ENCODE results near the gene CHRM5. TPM values are rescaled to one million over a fixed set of nuclear protein-coding genes. Genes with fewer than 3 reads are reported as not detected.
A peak's percentile ranks its signal among the peaks of the same experiment; 100 is the strongest.
"Not testable (repeated sequence)": the region's sequence is repeated elsewhere in the genome, so short reads cannot be mapped to it uniquely, and the experiment has no call there.

CHRM5 gene
- total RNA-seq, 1 donor from 2014 or later = not detected

- peaks cover 3% of the 10 kb centered on the region for H3K27me3 Mint-ChIP-seq (ENCODE audit: unreplicated experiment)
- no peak overlapping the region for H3K4me3 Mint-ChIP-seq (ENCODE audit: unreplicated experiment)
- no peak for TF ChIP-seq CTCF (IDR thresholded peaks at IDR 0.05; ENCODE audit: partially characterized antibody, unreplicated experiment)
- no peak overlapping the region for H3K27ac Mint-ChIP-seq (ENCODE audit: unreplicated experiment)
- H3K9me3 Mint-ChIP-seq (ENCODE audit: unreplicated experiment) = peaks cover 3% of the 10 kb centered on the region
- peaks cover 3% of the 10 kb centered on the region for H3K4me1 Mint-ChIP-seq (ENCODE audit: low read depth, unreplicated experiment)
- no peak for DNase-seq
- no peaks in the 10 kb centered on the region for H3K36me3 Mint-ChIP-seq (ENCODE audit: unreplicated experiment)
Measured at GRCh38 chr15:34043391-34043790, 75.1 kb downstream of the CHRM5 start.

- Mint-ChIP-seq H3K27ac (ENCODE audit: unreplicated experiment) (no peak overlapping the region), H3K4me1 (ENCODE audit: low read depth, unreplicated experiment) (peaks cover 3% of the 10 kb centered on the region), H3K27me3 (ENCODE audit: unreplicated experiment) (peaks cover 3% of the 10 kb centered on the region), H3K4me3 (ENCODE audit: unreplicated experiment) (no peak overlapping the region), H3K9me3 (ENCODE audit: unreplicated experiment) (peaks cover 3% of the 10 kb centered on the region), H3K36me3 (ENCODE audit: unreplicated experiment) (no peaks in the 10 kb centered on the region)
- no peak for DNase-seq
- TF ChIP-seq CTCF (IDR thresholded peaks at IDR 0.05; ENCODE audit: partially characterized antibody, unreplicated experiment) = no peak
Measured at GRCh38 chr15:34043813-34044212, 75.5 kb downstream of the CHRM5 start.

GRCh38 chr15:34046471-34047145 is 78.3 kb downstream of the CHRM5 start:
- TF ChIP-seq CTCF (IDR thresholded peaks at IDR 0.05; ENCODE audit: partially characterized antibody, unreplicated experiment) = no peak
- Mint-ChIP-seq H3K27me3 (ENCODE audit: unreplicated experiment) (peaks cover 2% of the 10 kb centered on the region), H3K36me3 (ENCODE audit: unreplicated experiment) (peaks cover 19% of the 10 kb centered on the region), H3K27ac (ENCODE audit: unreplicated experiment) (no peak overlapping the region), H3K4me3 (ENCODE audit: unreplicated experiment) (no peak overlapping the region), H3K4me1 (ENCODE audit: low read depth, unreplicated experiment) (no peaks in the 10 kb centered on the region), H3K9me3 (ENCODE audit: unreplicated experiment) (peaks cover 6% of the 10 kb centered on the region)
- DNase-seq = no peak

GRCh38 chr15:34047893-34048775 is 79.8 kb downstream of the CHRM5 start:
- peak overlapping the region; percentile 36 for H3K27ac Mint-ChIP-seq (ENCODE audit: unreplicated experiment)
- no peaks in the 10 kb centered on the region for H3K4me1 Mint-ChIP-seq (ENCODE audit: low read depth, unreplicated experiment)
- peaks cover 19% of the 10 kb centered on the region for H3K36me3 Mint-ChIP-seq (ENCODE audit: unreplicated experiment)
- peak; percentile 28 for DNase-seq
- no peak overlapping the region for H3K4me3 Mint-ChIP-seq (ENCODE audit: unreplicated experiment)
- peaks cover 2% of the 10 kb centered on the region for H3K27me3 Mint-ChIP-seq (ENCODE audit: unreplicated experiment)
- H3K9me3 Mint-ChIP-seq (ENCODE audit: unreplicated experiment) = peaks cover 7% of the 10 kb centered on the region
- TF ChIP-seq CTCF (IDR thresholded peaks at IDR 0.05; ENCODE audit: partially characterized antibody, unreplicated experiment) = no peak

- no peak for TF ChIP-seq CTCF (IDR thresholded peaks at IDR 0.05; ENCODE audit: partially characterized antibody, unreplicated experiment)
- no peaks in the 10 kb centered on the region for H3K4me1 Mint-ChIP-seq (ENCODE audit: low read depth, unreplicated experiment)
- H3K9me3 Mint-ChIP-seq (ENCODE audit: unreplicated experiment) = peaks cover 7% of the 10 kb centered on the region
- no peak overlapping the region for H3K27ac Mint-ChIP-seq (ENCODE audit: unreplicated experiment)
- DNase-seq = no peak
- H3K36me3 Mint-ChIP-seq (ENCODE audit: unreplicated experiment) = peaks cover 27% of the 10 kb centered on the region
- H3K4me3 Mint-ChIP-seq (ENCODE audit: unreplicated experiment) = no peak overlapping the region
- H3K27me3 Mint-ChIP-seq (ENCODE audit: unreplicated experiment) = peaks cover under 1% of the 10 kb centered on the region
Measured at GRCh38 chr15:34049112-34049511, 80.8 kb downstream of the CHRM5 start.

GRCh38 chr15:34050385-34050784 is 82.1 kb downstream of the CHRM5 start:
- H3K9me3 Mint-ChIP-seq (ENCODE audit: unreplicated experiment); DNase-seq; H3K4me1 Mint-ChIP-seq (ENCODE audit: low read depth, unreplicated experiment); H3K4me3 Mint-ChIP-seq (ENCODE audit: unreplicated experiment); H3K27me3 Mint-ChIP-seq (ENCODE audit: unreplicated experiment); H3K27ac Mint-ChIP-seq (ENCODE audit: unreplicated experiment): not testable (repeated sequence)
- H3K36me3 Mint-ChIP-seq (ENCODE audit: unreplicated experiment) = peaks cover 30% of the 10 kb centered on the region
